Activated CD8-positive, alpha-beta memory T cell treated with anti-CD3 and anti-CD28 coated beads for 1 hour (primary cell): Measurements from ENCODE around the gene EPHB4.
"Not testable (repeated sequence)": the region's sequence is repeated elsewhere in the genome, so short reads cannot be mapped to it uniquely, and the experiment has no call there.

Experiments
- DNase-seq, 2 donors: peaks; one replicate each; pipeline ENCODE4 v3.0.0-alpha.2; 2020; ENCODE audit warnings: low read depth in 1 of 2; ENCODE audit errors: extremely low read depth in 1 of 2

EPHB4 gene

DNA sequence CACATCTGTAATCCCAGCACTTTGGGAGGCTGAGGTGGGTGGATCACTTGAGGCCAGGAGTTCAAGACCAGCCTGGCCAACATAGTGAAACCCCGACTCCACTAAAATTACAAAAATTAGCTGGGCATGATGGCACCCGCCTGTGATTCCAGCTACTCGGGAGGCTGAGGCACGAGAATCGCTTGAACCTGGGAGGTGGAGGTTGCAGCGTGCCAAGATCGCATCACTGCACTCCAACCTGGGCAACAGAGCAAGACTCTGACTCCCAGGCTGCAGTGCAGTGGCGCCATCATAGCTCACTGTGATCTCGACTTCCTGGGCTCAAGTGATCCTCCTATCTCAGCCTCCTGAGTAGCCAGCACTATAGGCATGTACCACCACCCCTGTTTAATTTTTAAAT is 27.6 kb upstream of the EPHB4 start:
- DNase-seq: not testable (repeated sequence)

DNA sequence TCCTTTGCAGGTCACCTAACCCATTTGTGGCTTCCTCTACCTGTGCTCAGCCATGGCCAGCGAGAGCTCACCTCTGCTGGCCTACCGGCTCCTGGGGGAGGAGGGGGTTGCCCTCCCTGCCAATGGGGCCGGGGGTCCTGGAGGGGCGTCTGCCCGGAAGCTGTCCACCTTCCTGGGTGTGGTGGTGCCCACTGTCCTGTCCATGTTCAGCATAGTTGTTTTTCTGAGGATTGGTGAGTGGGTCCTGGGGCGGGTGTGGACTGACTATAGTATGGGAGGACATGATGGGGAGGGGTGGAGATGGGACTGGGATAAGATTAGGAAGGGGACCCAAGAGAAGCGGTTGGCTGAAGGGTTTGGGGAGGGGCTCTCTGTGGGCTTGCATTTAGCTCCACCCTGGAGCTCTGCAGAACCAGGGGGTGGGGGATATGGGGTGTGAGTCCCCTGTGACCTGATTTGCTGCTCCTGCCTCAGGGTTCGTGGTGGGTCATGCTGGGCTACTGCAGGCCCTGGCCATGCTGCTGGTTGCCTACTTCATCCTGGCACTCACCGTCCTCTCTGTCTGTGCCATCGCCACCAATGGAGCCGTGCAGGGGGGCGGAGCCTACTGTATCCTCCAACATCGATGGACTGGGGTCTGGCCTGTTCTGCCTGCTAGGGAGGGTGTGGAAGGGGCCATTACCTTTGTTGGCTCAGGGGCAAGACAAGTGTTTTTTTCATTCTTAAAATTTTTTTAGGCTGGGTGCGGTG is 27.0 kb upstream of the EPHB4 start:
- no peak for DNase-seq

DNA sequence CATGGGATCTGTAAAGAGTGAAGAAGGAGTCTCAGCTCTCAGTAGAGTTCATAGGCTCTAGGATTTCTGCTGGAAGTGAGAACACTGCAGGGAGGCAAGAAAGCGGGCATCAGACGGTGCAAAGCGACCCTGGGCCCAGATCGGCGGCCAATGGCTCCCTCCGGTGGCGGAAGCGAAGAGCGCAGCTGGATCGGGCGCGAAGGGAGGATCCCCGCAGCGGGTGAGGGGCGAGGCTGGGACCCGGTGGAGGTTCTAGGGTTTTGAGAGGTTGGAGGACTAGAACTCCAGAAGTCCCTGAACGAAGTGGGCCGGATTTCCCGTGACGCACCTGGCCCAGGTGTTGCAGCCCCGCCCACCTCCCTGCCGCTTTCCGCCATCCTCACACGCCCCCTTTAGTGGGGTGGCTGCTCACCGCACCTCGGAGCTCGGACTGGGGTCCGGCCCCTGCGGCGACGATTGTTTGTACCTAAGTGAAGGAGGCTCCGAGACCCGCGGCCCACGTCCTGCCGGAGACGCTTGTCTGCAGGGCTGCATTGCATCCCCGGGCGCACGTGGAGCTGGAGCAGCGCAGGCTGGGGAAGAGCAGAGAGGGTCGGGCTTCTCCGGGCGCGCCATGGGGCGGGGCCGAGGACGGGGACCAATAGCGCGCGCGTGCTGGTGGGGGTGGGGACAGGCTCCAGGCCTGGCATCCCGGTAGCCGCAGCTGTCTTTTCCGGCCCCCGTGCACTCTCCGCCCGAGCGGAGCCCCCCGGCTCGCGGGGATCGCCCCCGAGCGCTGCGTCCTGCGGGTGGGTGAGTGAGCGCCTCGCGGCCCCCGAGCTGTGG is 24.9 kb upstream of the EPHB4 start, which contains the start of gene SLC12A9:
Gene SLC12A9, plus strand, starts transcription at position 666 of the 825 bp plus-strand sequence. CDS start 1,485 bp downstream, outside the sequence.
- peak; percentile 55 to 70 for DNase-seq

DNA sequence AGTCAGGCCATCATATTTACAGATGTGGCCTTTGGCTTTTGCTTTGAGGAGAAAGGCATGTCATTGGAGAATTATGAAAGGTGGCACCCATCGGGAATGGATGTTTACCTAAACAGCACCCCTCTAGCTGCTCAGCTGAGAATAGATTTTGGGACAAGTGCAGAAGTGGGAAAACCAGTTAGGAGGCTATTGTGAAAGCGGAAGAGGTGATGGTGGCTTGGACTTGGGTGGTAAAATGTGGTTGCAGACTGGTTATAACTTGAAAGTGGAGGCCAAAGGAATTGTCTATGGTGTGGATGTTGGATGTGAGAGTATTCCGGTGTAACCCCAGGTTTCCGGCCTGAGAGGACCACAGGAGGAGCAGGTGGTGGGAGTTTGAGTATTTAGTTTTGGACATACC is 20.0 kb upstream of the EPHB4 start:
- DNase-seq: no peak

DNA sequence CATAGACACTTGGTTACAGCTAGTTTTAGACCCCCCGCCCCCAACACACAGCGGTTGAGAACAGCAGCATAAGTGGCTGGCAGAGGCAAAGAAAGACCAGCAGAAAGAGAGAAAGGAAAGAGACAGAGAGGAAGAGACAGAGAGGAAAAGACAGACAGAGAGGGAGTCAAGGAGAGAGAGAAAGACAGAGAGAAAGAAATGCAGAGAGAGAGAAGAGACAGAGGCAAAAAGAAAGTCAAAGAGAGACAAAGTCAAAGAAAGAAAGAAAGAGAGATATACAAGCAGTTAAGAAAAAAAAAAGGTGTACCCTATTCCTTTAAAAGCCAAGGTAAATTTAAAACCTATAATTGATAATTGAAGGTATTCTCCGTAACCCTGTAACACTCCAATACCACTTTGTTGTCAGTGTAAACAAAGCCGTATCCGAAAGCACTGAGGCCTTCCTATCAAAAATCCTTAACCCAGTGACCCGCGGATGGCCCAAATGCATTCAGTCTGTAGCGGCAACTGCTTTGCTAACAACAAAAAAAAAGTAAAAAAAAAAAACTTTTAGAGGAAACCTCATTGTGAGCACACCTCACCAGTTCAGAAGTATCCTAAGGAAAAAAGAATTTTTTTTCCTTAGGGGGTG is 13.3 kb upstream of the EPHB4 start:
- DNase-seq: no peak

DNA sequence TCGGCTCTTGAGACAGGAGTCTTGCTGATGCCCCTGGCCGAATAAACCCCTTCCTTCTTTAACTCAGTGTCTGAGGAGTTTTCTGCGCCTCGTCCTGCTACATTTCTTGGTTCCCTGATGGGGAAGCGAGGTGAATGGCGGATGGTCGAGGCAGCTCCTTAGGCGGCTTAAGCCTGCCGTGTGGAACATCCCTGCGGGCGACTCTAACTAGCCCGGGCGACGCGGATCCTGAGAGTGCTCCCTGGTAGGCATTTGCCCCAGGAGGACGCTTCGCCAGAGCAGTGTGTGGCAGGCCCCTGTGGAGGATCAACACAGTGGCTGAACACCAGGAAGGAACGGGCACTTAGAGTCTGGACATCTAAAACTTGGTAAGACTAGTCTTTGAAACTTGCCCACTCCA is 12.0 kb upstream of the EPHB4 start:
- DNase-seq: no peak

DNA sequence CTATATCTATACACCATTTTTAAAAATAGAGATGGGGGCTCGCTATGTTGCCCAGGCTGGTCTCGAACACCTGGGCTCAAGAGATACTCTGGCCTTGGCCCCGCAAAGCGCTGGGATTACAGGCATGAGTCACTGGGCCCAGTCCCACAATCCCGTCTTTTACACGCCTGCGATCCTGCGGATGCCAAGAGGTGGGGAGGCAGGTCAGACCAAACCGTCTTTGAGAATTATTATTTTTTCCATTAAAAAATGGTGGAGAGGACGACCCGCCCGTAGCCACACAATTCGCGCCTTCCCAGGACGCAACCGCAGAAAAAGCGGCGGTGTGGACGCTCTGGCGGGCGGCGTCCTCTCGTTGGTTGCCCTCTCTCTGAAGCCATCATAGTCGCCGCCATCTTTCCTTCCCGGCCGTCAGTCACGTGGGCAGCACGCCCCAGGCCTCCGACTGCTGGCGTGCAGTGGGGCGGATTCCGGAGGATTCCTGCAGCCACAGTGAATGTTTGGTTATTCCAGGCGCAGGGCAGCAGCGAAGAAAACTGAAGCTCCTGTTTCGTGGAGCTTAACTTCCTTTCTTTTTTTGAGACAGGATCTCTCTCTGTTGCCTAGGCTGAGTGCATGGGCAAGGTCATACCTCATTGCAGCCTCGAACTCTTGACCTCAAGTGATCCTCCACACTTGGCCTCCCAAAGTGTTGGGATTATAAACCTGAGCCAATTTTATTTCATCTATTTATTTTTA is 9.9 kb upstream of the EPHB4 start:
- peak; percentile 47 to 60 for DNase-seq

DNA sequence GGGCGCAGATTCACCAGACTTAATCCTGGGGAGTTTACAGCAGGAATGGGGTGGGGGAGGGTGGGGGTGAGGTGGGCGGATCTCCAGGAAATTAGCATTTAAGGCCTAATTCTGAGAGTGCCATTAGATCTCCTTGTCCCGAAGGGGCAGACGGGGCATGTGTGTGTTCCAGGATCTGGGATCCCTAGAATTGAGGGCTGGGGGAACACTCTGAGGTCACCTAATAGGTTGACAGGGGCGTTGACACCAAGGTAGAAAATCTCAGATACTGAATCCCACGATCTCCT is 9.4 kb upstream of the EPHB4 start:
- no peak for DNase-seq

DNA sequence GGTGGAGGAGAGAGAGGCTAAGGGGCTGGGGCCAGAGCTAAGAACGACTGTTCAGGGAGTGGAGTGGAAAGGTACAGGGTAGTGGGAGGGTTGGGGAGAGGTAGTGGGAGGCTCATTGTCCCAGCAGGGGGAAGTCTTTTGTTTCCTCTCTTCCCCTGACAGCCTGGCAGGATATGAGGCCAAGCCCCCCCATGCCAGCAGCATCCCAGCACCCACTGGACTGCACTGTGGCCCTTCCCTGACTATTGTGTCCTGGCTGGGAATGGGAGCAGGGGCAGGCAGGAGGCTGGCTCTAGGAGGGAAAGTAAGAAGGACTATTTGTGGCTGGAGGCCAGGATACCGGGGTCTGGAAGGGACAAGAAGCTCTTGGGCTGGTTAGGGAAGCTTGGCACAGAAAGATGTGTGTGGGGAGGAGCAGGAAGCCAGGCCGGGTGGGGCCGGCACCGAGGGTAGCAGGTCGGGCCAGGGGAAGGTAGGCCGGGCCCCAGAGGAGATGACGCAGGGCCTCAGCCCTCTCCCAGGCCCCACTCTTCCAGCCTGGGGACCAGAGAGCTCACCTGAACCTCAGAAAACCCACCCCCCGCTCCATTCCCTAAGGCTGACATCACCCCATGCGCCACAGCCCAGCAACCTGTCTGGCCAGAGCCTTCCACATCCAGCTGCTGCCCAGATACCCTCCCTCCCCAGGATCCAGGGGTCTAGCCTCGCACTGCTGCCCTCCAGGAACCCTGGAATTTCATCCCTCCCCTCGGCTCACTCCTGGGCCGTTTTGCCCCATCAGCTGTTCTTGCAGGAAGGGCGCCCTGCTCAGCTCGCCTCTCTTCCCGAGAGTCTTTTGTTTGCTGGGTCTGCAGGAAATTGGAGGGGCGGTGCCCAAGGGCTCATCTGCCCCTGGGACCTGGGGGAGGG is 8.8 kb upstream of the EPHB4 start:
- no peak for DNase-seq

DNA sequence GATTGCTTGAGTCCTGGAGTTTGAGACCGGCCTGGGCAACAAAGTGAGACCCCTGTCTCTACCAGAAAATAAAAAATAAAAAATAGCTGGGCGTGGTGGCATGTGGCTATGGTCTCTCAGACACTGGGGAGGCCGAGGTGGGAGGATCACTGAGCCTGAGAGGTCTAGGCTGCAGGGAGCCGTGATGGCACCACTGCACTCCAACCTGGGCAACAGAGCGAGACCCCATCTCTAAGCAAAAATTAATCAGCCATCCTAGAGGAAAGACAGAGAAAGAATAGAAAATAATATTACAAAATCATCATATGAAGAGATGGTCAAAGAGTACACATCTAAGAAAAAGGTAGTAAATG is 4.9 kb upstream of the EPHB4 start:
- no peak for DNase-seq

DNA sequence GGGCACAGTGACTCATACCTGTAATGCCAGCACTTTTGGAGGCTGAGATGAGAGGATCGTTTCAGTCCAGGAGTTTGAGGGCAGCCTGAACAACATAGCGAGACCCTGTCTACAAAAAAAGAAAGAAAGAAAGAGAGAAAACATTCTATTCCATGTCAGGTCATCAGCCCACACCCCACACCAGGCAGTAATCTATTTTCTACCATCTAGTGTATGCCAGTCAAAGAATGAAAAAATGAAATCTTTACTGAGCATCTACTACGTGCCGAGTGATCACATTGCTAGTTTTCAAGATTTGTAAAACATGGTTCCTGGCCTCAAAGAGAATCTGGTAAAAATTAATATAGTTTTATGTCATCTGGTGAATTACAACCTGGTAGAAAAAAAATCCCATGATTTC is 3.1 kb upstream of the EPHB4 start:
- no peak for DNase-seq

DNA sequence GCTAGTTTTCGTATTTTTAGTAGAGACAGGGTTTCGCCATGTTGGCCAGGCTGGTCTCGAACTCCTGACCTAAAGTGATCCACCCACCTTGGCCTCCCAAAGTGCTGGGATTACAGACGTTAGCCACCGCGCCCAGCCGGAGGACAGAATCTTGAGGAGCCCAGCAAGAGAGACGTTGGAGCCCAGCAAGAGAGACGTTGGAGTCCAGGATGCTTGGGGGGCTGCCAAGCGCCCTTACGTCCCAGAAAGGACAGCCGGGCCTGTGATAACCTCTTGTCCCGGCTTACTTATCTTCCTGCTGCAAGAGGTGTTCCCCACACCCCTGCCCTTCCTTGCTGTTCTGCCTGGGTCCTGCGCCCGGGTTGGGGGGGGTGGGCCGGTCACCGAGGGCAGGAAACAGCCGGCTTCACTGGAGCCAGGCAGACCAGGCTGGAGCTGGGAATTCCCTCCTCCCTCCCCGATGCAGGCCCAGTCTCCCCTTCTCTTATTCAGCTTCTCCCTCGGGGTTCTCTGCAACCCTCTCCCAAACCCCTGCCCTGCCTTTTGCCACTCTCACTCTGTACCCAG is 1.9 kb upstream of the EPHB4 start:
- DNase-seq: no peak

DNA sequence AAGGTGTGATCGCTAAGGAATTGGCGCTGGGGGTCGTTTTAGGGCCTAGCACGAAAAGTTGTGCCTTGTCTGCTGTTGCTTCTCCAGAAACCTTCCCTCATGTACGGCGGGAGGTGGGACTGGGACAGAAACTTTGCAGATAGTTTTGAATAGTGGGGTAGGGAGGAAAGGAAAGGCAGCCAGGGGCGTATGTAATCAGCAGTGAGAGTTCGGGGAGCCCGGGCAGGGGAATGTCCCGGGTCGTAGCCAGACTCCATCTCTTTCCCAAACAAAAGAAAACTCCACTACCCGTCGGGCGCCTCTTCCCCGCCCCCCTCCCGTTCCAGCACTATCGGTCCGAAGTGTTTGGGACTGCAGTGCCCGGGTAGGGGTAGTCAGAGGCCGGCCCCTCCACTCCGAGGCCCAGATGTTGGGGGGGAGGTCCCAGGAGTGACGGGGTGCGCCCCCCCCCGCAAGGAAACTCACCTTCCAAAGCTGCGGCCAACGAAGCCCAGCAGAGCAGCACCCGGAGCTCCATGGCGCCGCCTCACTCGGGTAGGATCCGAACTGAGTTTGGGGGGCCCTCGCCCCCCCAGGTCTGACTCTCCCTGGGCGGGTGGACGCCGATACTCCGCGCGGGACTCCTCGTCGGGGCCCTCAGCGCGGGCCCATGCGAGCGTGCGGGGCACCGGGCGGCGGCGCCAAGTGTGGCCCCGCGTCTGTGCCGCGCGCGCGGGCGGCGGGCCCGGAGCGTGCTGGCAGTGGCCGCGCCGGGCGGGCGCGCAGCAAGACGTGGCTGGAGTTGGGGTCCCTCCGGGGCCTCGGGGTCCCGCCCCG is 601 bp downstream of the EPHB4 start:
- no peak for DNase-seq

DNA sequence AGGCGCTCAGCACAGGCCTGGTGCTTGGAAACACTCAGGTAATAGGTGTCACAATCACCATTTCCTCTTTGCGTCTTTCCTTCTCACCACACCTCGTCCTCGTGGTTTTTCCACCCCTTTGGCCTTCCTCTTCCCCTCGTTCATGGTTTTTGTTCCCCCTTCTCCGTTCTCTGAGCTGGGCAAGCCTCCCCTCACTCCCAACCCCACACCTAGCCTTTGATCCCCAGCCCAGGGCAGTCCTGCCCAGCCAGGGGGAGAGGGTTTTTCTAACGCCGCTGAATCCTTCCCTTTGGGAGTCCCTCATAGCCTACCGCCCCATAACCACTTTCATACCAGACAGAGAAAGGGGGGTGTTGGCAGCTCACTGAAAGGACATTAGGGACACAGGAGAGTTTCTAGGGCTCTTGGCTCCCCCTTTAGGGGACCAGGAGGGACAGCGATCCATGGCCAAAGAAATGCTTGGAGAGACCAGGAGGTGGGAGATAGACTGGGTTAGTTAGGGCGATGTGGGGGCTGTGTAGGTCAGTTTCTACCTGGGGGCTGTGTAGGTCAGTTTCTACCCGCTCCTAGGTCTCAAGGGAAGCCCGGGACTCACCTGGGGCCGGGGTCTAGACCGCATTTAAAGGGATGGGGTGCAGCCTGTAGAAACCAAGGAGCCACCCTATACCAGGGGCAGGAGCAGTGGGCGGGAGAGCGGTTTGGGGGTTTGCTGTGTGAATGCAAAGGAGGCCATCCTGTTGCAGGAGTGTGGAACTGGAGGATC is 1.4 kb downstream of the EPHB4 start:
- no peak for DNase-seq

DNA sequence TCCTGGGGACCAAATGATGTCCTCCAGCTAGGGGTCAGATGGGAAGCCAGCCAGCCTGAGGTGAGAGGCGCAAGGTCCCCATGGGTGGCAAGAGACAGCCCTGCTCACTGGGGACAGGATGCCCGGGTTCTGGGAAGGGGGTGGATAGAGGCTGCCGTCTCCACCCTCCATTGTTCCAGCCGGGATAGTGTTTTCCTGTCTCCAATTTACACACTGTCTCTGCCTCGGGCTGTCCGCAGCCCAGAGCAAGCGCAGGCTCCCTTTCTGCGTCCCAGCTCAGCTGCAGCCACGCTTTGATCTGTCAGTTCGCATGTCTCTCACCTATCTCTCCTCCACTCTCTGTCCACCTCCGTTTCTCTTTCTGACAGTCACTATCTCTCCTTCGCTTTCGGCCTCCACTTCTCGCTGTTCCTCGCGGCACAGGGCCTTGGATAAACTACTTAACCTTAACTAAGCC is 2.1 kb downstream of the EPHB4 start:
- DNase-seq: no peak

DNA sequence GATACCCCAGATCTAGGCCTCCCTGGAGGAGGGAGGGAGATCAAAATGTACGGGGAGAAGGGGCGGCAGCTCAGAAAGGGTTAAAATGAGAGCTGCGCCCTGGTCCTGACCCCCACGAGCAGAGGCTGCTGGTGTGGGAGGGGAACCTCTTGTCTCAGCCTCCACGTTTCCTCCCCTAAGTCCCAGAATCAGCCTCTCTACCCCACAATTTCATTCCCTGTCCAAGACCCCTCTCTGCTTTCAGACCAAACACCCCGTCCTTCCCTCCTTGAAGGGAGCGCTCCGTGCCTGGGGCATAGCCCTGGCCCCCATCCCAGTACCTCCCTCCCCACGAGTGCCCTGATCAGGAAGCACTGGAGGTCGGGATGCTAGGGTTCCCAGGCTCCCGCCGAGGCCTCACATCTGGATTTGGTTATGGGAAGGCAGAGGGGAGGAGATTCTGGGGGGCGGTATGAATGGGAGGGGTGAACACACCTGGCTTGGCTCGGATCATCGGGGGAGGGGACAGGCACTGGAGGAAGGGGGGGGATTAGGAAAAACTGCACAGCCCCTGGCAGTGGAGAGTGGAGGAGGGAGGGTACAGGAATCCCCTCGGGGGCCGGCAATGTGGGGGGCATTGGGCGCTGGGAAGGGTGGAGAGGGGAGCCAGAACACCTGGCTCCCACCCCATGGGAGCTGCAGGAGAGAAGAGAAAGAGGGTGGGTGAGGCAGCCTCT is 2.7 kb downstream of the EPHB4 start:
- DNase-seq: no peak

DNA sequence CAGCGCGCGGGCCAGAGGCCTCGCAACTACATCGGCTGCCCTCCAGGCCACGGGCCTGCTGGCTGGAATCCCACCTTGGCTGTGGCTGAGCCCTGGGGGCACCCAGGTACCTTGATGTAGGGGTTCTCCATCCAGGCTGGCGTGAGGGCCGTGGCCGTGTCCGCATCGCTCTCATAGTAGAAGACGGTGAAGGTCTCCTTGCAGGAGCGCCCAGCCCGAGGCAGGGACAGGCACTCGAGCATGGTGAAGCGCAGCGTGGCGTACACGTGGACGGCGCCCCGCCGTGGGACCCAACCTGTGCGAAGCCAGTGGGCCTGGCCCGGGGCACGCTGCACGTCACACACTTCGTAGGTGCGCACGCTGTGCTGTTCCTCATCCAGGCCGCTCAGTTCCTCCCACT is 3.8 kb downstream of the EPHB4 start:
- DNase-seq: no peak

DNA sequence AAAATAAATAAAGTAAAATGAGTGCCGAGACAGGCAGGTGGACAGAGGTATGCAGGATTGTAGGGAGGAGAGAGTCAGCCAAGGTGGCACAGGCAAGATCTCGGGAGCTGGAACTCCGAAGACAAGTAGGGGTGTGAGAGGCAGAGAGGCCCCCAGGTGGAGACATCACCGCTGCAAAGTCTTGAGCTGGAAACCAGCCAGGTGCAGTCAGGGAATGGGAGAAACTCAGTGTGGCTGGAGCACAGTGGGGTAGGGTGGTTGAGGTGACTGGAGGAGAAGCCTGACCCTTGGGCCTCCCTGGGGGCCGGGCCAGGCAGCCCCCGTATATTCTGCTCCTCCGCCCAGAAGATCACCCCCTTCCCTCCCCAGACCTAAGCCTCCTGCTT is 4.2 kb downstream of the EPHB4 start:
- no peak for DNase-seq
